ENCODE results near the gene GARIN3.
"Not testable (repeated sequence)": the region's sequence is repeated elsewhere in the genome, so short reads cannot be mapped to it uniquely, and the experiment has no call there.

GARIN3 gene

DNA sequence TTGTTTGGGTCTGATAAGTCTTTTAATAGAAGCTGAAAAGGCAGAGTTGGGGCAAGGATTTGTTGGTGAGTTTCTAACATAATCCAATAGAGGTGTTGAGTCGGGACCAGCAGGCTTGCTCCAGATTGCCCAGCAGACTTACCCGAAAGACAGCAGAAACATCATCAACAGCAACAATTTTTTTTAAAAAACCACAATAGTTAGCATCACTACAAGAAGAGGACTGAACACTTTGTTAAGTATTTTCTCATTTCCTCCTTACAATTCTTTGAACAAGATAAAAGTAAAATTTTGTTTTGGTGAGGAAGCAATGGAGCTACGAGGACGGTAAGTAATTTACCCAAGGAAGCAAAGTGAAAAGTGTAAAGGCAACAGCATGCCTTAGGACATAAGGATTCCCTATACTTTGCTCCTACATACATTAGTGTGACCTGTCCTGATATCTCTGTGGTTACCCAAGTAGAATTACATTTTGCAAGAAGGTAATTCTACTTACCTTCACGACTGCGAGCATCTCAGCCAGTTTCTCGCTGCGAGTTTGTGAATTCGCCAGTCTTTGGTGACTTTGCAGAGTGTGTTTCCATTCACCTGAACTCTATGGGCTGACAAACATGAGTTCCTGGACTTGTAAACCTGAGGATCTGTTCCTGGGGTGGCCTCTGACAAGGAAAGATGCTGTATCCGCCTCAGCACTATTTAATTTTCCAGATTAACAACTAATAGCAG is 27.8 kb upstream of the GARIN3 start:
- DNase-seq (ENCODE audit: low spot score in 2 of 2) (no peak), ATAC-seq (no peak)
- peak overlapping the region; percentile 91 for H3K27ac Mint-ChIP-seq
- peaks cover 100% of the 10 kb centered on the region for H3K36me3 Mint-ChIP-seq
- H3K9me3 Mint-ChIP-seq: no peaks in the 10 kb centered on the region
- H3K4me3 Mint-ChIP-seq: peak overlapping the region; percentile 76
- peaks cover 81% of the 10 kb centered on the region for H3K4me1 Mint-ChIP-seq

DNA sequence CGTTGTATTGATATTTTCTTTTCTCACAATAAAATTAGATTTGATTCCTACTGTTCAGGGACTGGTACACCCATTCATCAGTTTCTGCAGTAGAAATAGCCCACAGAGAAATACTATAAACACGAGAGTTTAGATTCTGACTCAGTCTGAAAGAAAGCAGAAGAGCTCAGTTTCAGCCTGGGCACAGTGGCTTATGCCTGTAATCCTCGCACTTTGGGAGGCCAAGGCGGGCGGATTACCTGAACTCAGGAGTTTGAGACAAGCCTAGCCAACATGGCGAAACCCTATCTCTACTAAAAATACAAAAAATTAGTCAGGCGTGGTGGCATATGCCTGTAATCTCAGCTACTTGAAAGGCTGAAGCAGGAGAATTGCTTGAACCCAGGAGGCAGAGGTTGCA is 23.2 kb upstream of the GARIN3 start:
- H3K27ac Mint-ChIP-seq: peak overlapping the region; percentile 74
- H3K4me1 Mint-ChIP-seq: peaks cover 68% of the 10 kb centered on the region
- peak; percentile 88 for ATAC-seq
- H3K9me3 Mint-ChIP-seq: no peaks in the 10 kb centered on the region
- H3K36me3 Mint-ChIP-seq: peaks cover 100% of the 10 kb centered on the region
- peak overlapping the region; percentile 76 for H3K4me3 Mint-ChIP-seq
- DNase-seq (ENCODE audit: low spot score in 2 of 2): no peak

DNA sequence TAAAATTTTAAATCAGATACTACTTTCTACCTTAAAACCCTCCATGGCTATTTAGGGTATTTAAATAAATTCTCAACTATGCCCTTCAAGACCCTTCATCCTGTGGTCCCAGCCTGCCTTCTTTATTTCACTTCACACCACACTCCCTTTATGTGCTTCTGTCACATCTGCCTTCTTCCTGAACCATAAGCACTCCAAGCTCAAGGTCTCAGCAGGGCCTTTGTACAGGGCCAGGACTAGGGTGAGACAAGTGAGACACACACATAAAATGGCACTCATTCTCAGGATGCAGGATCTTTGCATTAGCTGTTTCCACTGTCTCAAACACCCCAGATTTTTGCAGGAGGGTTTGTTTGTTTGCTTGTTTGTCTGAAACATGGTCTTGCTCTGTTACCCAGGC is 22.2 kb upstream of the GARIN3 start:
- H3K4me3 Mint-ChIP-seq: peak overlapping the region; percentile 76
- no peaks in the 10 kb centered on the region for H3K9me3 Mint-ChIP-seq
- peaks cover 100% of the 10 kb centered on the region for H3K36me3 Mint-ChIP-seq
- DNase-seq (ENCODE audit: low spot score in 2 of 2): no peak
- peaks cover 59% of the 10 kb centered on the region for H3K4me1 Mint-ChIP-seq
- peak overlapping the region; percentile 74 for H3K27ac Mint-ChIP-seq
- no peak for ATAC-seq

DNA sequence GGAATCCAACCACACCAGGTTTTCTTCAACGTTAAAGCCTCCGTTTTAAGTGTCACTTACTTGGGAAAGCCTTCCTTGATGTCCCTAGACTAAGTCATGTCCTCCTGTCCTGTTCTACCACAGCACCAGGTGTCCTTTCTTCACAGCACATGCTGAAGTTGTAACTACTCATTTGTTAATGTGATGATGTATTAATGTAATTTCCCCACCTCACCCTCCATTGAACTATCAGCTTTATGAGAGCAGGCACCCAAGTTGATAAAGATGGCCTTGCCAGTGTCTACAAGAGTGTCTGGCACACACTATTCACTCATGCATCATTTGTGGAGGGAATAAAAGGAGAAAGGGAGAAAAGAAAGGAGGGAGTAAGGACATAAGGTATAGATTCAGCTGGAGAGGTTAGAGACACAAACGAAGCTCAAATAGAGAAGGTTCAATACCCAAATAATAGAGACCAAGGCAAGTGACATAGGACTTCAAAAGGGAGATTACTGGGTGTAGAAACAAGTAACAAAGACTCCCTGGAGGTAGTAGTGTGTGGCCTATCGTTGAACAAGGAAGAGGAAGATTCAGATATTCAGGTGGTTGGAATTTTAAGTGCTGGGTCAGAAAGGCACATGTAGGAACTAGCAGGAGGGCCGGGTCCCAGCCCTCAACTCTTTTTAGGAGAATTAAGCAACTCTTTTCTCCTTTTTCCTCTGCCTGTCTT is 21.1 kb upstream of the GARIN3 start:
- peak overlapping the region; percentile 76 for H3K4me3 Mint-ChIP-seq
- peaks cover 48% of the 10 kb centered on the region for H3K4me1 Mint-ChIP-seq
- no peak for DNase-seq (ENCODE audit: low spot score in 2 of 2)
- H3K9me3 Mint-ChIP-seq: no peaks in the 10 kb centered on the region
- peak; percentile 46 for ATAC-seq
- H3K27ac Mint-ChIP-seq: peak overlapping the region; percentile 74
- peaks cover 100% of the 10 kb centered on the region for H3K36me3 Mint-ChIP-seq

DNA sequence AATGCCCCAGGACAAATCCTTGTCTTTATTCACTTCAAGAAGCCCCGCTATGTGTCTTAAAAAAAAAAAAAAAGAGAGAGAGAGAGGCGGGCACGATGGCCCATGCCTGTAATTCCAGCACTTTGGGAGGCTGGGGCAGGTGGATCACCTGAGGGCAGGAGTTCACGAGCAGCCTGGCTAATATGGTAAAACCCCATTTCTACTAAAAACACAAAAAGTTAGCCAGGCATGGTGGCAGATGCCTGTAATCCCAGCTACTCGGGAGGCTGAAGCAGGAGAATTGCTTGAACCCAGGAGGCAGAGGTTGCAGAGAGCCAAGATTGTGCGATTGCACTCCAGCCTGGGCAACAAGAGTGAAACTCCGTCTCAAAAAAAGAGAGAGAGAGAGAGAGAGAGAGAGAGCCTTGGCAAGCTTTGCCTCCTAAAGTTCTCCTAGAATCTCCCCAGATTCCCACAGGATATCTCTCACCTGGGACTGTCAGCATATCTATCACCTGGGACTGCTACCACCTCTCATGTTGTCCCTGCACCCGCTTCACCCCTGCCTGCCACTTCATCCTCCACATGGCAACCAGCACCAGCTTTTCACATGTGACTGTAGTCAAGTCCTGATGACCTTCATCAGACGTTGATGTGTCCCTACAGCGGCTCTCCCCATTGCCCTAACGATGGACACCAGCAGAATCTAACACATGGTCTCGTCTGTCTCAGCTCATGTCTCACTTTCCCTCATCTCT is 20.4 kb upstream of the GARIN3 start:
- H3K4me1 Mint-ChIP-seq: peaks cover 42% of the 10 kb centered on the region
- peaks cover 100% of the 10 kb centered on the region for H3K36me3 Mint-ChIP-seq
- H3K4me3 Mint-ChIP-seq: peak overlapping the region; percentile 76
- peak overlapping the region; percentile 74 for H3K27ac Mint-ChIP-seq
- DNase-seq (ENCODE audit: low spot score in 2 of 2) (no peak), ATAC-seq (peak; percentile 11)
- no peaks in the 10 kb centered on the region for H3K9me3 Mint-ChIP-seq

DNA sequence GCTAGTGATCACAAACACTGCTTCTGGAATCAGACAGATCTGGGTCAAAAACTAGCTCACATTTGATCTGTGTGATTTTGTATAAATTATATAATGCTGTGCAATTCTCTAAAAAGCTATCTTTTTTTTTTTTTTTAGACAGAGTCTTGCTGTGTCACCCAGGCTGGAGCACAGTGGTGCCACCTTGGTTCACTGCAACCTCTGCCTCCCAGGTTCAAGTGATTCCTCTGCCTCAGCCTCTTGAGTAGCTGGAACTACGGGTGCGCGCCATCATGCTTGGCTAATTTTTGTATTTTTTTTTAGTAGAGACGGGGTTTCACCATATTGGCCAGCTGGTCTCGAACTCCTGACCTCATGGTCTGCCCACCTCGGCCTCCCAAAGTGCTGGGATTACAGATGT is 19.1 kb upstream of the GARIN3 start:
- Mint-ChIP-seq H3K4me1 (peaks cover 38% of the 10 kb centered on the region), H3K4me3 (peak overlapping the region; percentile 76), H3K27ac (peak overlapping the region; percentile 74), H3K36me3 (peaks cover 100% of the 10 kb centered on the region)
- not testable (repeated sequence) for H3K9me3 Mint-ChIP-seq, ATAC-seq
- DNase-seq (ENCODE audit: low spot score in 2 of 2): peak in 1 of 2 donors; percentile 48

DNA sequence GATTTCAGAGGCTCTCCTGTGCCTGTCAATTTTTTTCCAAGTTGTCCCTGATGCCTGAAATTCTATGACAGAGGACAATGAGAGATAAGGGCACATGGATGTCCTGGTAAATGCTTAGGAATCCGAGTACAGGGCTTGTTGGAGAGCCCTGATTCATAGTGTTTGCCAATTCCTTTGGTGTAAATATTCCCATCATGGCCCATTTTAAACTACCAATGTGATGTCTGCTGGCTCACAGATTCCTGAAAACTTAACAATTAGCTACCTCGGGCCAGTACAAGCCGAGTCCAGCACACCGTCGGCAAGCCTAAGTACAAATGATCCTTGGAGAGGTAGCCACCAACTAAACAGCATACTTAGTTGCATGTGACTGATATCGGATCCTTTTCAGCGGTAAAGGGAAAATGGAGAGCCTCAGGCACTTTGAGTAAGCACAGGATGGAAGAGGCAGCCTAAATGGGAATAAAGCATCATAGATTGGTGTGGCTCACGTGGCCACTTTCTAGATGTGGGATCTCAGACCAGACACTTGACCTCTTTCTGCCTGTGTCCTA is 18.1 kb upstream of the GARIN3 start:
- peak overlapping the region; percentile 76 for H3K4me3 Mint-ChIP-seq
- peak overlapping the region; percentile 74 for H3K27ac Mint-ChIP-seq
- peaks cover 91% of the 10 kb centered on the region for H3K36me3 Mint-ChIP-seq
- DNase-seq (ENCODE audit: low spot score in 2 of 2): peak in 1 of 2 donors; percentile 53
- H3K4me1 Mint-ChIP-seq: peaks cover 43% of the 10 kb centered on the region
- no peaks in the 10 kb centered on the region for H3K9me3 Mint-ChIP-seq
- no peak for ATAC-seq

DNA sequence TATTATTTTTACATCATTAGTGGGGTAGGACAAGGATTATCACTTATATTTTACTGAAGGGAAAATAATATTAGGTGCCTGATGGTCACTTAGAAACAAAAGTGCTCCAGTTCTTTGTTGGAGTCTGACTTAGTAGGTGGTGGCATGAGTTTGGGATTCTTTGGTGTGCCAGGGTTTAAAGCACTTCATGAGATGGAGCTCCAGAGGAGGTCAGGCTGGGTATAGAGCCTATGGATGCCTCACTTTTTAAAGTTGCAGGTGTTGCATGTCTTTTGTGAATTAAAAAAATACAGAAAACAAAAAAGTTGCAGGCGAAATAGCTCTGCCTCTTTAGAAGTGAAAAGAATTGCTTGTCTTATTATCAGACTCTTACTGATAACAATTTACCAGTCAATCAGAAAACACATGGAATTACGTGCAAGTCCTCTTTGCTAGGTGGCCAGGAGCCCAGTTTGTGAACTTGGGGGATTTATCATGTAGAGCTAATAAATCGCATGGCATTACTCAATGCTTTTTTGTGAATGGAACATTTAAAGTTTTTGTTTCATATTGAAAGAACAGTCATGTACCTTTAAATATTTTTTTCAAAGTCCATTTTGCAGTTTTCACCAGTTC is 16.2 kb upstream of the GARIN3 start:
- Mint-ChIP-seq H3K9me3 (no peaks in the 10 kb centered on the region), H3K4me3 (peak overlapping the region; percentile 76), H3K27ac (peak overlapping the region; percentile 74), H3K36me3 (peaks cover 72% of the 10 kb centered on the region), H3K4me1 (peaks cover 42% of the 10 kb centered on the region)
- no peak for ATAC-seq
- DNase-seq (ENCODE audit: low spot score in 2 of 2): peak in 1 of 2 donors; percentile 49

DNA sequence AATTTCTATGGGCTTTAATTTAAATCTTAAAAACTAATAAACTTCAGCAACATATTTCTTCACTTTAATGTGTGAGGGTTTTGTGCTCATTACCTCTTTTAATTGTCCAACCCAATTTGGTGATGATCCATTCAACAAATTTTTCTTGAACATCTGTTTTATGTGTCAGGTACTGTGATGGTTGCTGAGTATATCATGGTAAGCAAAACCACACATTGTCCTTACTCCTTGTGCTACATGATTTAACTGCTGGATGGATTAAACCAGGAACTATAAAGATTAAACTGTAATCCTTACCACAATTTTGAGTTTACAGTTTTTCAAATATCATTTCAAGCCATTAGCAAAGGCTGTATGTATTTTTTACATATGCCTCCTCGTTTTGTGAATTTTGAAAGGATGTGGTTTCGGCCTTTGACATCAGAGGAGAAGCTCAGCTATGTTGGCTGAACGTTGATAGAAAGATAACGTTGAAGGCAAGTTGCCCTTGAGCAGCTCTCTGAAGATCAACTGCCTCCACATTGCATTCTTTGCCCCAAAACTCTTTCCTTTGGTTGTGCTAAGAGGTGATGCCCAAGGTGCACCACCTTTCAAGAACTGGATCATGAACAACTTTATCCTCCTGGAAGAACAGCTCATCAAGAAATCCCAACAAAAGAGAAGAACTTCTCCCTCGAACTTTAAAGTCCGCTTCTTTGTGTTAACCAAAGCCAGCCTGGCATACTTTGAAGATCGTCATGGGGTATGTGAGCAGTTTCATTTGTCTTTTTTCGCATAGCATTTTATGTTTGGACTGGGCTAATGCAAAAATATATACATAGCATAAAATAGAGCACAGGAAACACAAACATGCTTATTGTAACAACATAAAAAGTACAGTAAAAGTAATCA is 14.6 kb upstream of the GARIN3 start, which contains the start of gene ITK:
Gene ITK (plus strand): TSS at position 467 of the 891 bp plus-strand sequence. CDS start 138 bp downstream, at position 605.
- Mint-ChIP-seq H3K27ac (peak within 1 kb of the TSS; percentile 74), H3K9me3 (no peaks in the 10 kb centered on the region), H3K4me3 (peak within 1 kb of the TSS; percentile 76), H3K36me3 (peaks cover 55% of the 10 kb centered on the region), H3K4me1 (peaks cover 31% of the 10 kb centered on the region)
- DNase-seq (ENCODE audit: low spot score in 2 of 2): peak in 1 of 2 donors; percentile 70
- ATAC-seq: peak; percentile 81

DNA sequence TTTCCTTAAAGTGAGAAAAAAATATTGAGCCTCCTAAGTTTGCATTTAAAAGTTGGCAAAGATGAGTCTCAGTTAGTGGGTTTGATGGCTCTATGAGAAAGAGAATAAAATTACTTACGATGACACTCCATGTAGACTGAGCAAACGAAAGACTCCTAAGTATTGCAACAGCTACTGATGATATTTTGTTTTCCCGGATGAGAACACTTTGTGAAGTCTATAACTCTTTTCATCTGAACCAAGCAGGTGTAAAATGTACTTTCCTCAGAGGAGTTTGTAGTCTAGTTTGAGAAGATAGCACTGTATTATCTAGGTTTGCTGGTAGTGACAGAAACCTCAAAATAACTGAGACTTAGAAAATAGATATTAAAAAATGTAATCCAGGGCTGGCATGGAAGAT is 12.9 kb upstream of the GARIN3 start:
- ATAC-seq: no peak
- Mint-ChIP-seq H3K4me3 (peak overlapping the region; percentile 76), H3K36me3 (peaks cover 39% of the 10 kb centered on the region), H3K27ac (peak overlapping the region; percentile 74), H3K4me1 (peaks cover 45% of the 10 kb centered on the region), H3K9me3 (no peaks in the 10 kb centered on the region)
- DNase-seq (ENCODE audit: low spot score in 2 of 2): no peak

DNA sequence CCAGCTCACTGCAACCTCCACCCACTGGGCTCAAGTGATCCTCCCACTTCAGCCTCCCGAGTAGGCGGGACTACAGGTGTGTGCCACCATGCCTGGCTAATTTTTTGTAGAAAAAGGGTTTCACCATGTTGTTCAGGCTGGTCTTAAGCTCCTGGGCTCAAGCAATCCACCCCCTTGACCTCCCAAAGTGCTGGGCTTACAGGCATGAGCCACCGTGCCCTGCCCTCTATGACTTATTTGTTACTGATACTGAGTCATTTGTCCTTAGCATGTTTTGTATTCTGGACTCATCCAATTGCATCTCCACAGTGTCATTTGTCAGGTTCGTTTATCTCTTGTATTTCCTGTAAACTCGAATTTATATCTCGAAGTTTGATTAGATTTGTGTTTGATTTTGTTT is 11.9 kb upstream of the GARIN3 start:
- H3K27ac Mint-ChIP-seq: peak overlapping the region; percentile 74
- H3K9me3 Mint-ChIP-seq: no peaks in the 10 kb centered on the region
- peak overlapping the region; percentile 76 for H3K4me3 Mint-ChIP-seq
- ATAC-seq (peak; percentile 82), DNase-seq (ENCODE audit: low spot score in 2 of 2) (peak in 1 of 2 donors; percentile 61)
- peaks cover 29% of the 10 kb centered on the region for H3K36me3 Mint-ChIP-seq
- peaks cover 48% of the 10 kb centered on the region for H3K4me1 Mint-ChIP-seq

DNA sequence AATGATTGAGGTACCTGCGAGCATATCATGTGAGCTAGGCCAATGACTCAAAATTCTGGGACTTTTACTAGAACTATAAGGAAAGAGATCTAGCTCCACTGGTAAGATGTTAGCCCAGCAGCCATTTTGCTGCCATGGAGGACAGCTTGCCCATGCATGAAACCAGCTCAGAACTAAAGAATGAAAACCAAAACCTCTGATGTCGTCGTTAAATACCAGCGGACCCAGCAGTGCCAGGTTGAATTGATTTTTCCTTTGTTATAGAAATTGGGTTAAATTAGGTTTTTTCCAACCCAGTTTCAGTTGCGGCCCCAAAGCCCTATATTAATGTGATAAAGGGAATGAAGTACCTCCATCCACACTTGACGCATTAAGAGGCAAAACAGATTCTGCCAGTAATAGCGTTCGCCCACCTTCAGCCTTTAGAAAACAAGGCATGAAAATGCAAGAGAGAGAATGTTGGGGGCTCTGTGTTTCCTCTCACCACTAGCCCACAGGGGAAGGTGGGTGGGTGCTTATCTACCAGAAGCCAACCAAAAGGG is 9.1 kb upstream of the GARIN3 start:
- Mint-ChIP-seq H3K4me1 (peaks cover 71% of the 10 kb centered on the region), H3K9me3 (peaks cover 6% of the 10 kb centered on the region), H3K36me3 (peaks cover under 1% of the 10 kb centered on the region), H3K27ac (peak overlapping the region; percentile 70), H3K4me3 (peak overlapping the region; percentile 7)
- no peak for ATAC-seq
- peak in 1 of 2 donors; percentile 47 for DNase-seq (ENCODE audit: low spot score in 2 of 2)

DNA sequence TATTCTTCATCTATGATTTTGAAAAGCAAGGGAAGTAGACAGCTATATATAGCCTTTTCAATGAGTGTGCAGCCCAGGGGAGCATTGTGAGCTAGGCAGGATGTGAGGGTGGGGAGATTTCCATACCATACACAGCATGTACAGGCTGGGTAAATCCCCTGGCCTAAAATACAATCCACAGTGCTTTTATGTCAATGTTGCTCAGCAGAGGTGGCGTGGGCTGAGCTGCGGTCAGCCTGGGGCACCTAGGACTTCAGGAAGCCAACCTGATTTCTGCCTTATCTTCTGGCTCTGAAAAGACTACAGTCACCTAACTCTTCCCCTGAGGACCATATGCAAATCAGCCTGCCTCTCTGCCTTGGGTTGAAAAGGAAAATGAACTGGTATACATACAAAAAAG is 6.3 kb upstream of the GARIN3 start:
- H3K9me3 Mint-ChIP-seq: peaks cover 6% of the 10 kb centered on the region
- H3K36me3 Mint-ChIP-seq: no peaks in the 10 kb centered on the region
- H3K4me3 Mint-ChIP-seq: peak overlapping the region; percentile 63
- peak; percentile 61 to 84 for DNase-seq (ENCODE audit: low spot score in 2 of 2)
- ATAC-seq: peak; percentile 99
- peak overlapping the region; percentile 93 for H3K27ac Mint-ChIP-seq
- H3K4me1 Mint-ChIP-seq: peaks cover 64% of the 10 kb centered on the region

DNA sequence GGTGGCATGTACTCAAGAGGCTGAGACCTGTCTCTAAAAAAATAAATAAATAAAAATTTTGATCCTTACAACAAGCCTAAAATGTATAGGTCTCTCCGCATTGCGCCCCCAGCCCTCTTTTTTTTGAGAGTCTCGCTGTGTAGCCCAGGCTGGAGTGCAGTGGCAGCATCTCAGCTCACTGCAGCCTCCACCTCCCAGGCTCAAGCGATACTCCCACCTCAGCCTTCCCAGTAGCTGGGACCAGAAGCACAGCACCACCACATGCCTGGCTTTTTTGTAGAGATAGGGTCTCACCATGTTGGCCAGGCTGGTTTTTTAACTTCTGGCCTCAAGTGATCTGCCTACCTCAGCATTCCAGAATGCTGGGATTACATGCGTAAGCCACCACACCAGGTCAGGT is 2.2 kb upstream of the GARIN3 start:
- Mint-ChIP-seq H3K4me3 (no peak overlapping the region), H3K9me3 (peaks cover 6% of the 10 kb centered on the region), H3K36me3 (no peaks in the 10 kb centered on the region), H3K27ac (peak overlapping the region; percentile 85), H3K4me1 (peaks cover 75% of the 10 kb centered on the region)
- no peak for ATAC-seq
- DNase-seq (ENCODE audit: low spot score in 2 of 2): peak in 1 of 2 donors; percentile 42

Measured in stimulated activated effector memory CD8-positive, alpha-beta T cell treated with anti-CD3 and anti-CD28 coated beads, Interleukin-12 subunit alpha, Interleukin-12 subunit beta, amount 100 ng/mL, for 72 hours (primary cell).